IMR-90 (cell line): Measurements from ENCODE around the gene CYRIA.

Experiments
- BHLHE40 ChIP-seq: fragments of 150-350 bp; IDR thresholded peaks from 2 replicates; pipeline ENCODE4 v1.6.1; 2016; ENCODE audit warnings: mild to moderate bottlenecking, low read depth, low read length
- CEBPB ChIP-seq: IDR thresholded peaks from 2 replicates; pipeline ENCODE4 v1.6.1; 2012; ENCODE audit warnings: low read depth, low read length, improper control_type of control experiment
- CTCF ChIP-seq: conservative IDR thresholded peaks from 2 replicates; pipeline ENCODE4 v1.5.1; 2012; ENCODE audit warnings: mild to moderate bottlenecking, low read depth, low read length, improper control_type of control experiment
- ELK1 ChIP-seq: fragments of 150-350 bp; IDR thresholded peaks from 2 replicates; pipeline ENCODE4 v1.6.1; 2016; ENCODE audit warnings: low read depth, mild to moderate bottlenecking, low read length, moderate library complexity, borderline replicate concordance
- FOS ChIP-seq: fragments of 150-350 bp; IDR thresholded peaks from 2 replicates; pipeline ENCODE4 v1.6.1; 2016; ENCODE audit warnings: low read depth, low read length
- MAFK ChIP-seq: IDR thresholded peaks from 2 replicates; pipeline ENCODE4 v1.6.1; 2012; ENCODE audit warnings: low read depth, low read length, improper control_type of control experiment
- MAZ ChIP-seq: IDR thresholded peaks from 2 replicates; pipeline ENCODE4 v1.6.1; 2012; ENCODE audit warnings: low read depth, mild to moderate bottlenecking, low read length, improper control_type of control experiment, moderate library complexity, borderline replicate concordance
- MXI1 ChIP-seq: IDR thresholded peaks from 2 replicates; pipeline ENCODE4 v1.6.1; 2012; ENCODE audit warnings: low read depth, mild to moderate bottlenecking, low read length, moderate library complexity, borderline replicate concordance
- POLR2A ChIP-seq: IDR thresholded peaks from 2 replicates; pipeline ENCODE4 v1.6.1; 2012; ENCODE audit warnings: mild to moderate bottlenecking, low read depth, low read length
- RAD21 ChIP-seq: IDR thresholded peaks from 2 replicates; pipeline ENCODE4 v1.6.1; 2012; ENCODE audit warnings: low read length, improper control_type of control experiment
- RFX5 ChIP-seq: IDR thresholded peaks from 2 replicates; pipeline ENCODE4 v1.8.0; 2012; ENCODE audit warnings: low read depth, mild to moderate bottlenecking, low read length, moderate library complexity
- SMC3 ChIP-seq: fragments of 150-350 bp; IDR thresholded peaks from 2 replicates; pipeline ENCODE4 v1.6.1; 2016; ENCODE audit warnings: low read depth, mild to moderate bottlenecking, antibody characterized with exemption, low read length, moderate library complexity
- USF2 ChIP-seq: fragments of 150-350 bp; IDR thresholded peaks from 2 replicates; pipeline ENCODE4 v1.6.1; 2017; ENCODE audit warnings: mild to moderate bottlenecking, antibody characterized with exemption, low read length, low read depth

- no peak for TF ChIP-seq RFX5
- no peak for TF ChIP-seq CTCF
- no peak for TF ChIP-seq POLR2A
- no peak for TF ChIP-seq MXI1
- no peak for TF ChIP-seq SMC3
- no peak for TF ChIP-seq RAD21
- no peak for TF ChIP-seq ELK1
- no peak for TF ChIP-seq BHLHE40
- TF ChIP-seq CEBPB, result no peak
- no peak for TF ChIP-seq FOS
- TF ChIP-seq USF2, result no peak
- no peak for TF ChIP-seq MAZ
- no peak for TF ChIP-seq MAFK
Observed at GRCh38 chr2:16684676-16685339, 19.2 kb upstream of the CYRIA start.
